Right lobe of liver (tissue), 6 donors: ENCODE measurements around the gene MICOS13. TPM values are rescaled to one million over a fixed set of nuclear protein-coding genes. Genes with fewer than 3 reads are reported as not detected.
A peak's percentile ranks its signal among the peaks of the same experiment; 100 is the strongest.

Experiments used
- ATAC-seq, 4 donors: fragments of 200-7000 bp; cut with Tn5 transposase; one replicate each; pipeline ENCODE4 v1.9.1; 2020; ENCODE audit warnings: mild to moderate bottlenecking in 4 of 4, moderate library complexity in 4 of 4
- DNase-seq, 3 donors: peaks; one replicate each; pipeline ENCODE4 v3.0.0-alpha.2; 2020
- H3K27ac ChIP-seq, 3 donors: fragments of 200-600 bp; one replicate each; pipeline ENCODE4 v1.8.0; 2022
- H3K27me3 ChIP-seq, 2 donors: fragments of 200-600 bp; one replicate each; pipeline ENCODE4 v1.8.0; 2022
- H3K36me3 ChIP-seq, 4 donors: fragments of 200-600 bp; sonication (generic) in 1 of 4; one replicate each; pipeline versions ENCODE4 v1.5.1 to v1.8.0; 2017 to 2022; ENCODE audit warnings: control low read depth in 1 of 4
- H3K4me1 ChIP-seq, 4 donors: fragments of 200-600 bp; sonication (generic) in 1 of 4; one replicate each; pipeline versions ENCODE4 v1.5.1 to v1.8.0; 2017 to 2022; ENCODE audit warnings: control low read depth in 1 of 4
- H3K4me3 ChIP-seq, 3 donors: fragments of 200-600 bp; one replicate each; pipeline ENCODE4 v1.8.0; 2022
- H3K9me3 ChIP-seq, 4 donors: fragments of 200-600 bp; sonication (generic) in 1 of 4; one replicate each; pipeline versions ENCODE4 v1.5.1 to v1.8.0; 2017 to 2022; ENCODE audit warnings: control low read depth in 1 of 4
- CTCF ChIP-seq, 4 donors: fragments of 200-600 bp in 3 of 4; fragments of 450-650 bp in 1 of 4; IDR thresholded peaks; one replicate each; pipeline versions ENCODE4 v1.5.1 to v1.8.0; 2016 to 2022; ENCODE audit warnings: antibody characterized with exemption in 4 of 4, mild to moderate bottlenecking in 2 of 4
- POLR2A ChIP-seq: fragments of 450-650 bp; IDR thresholded peaks from one replicate; pipeline ENCODE4 v1.6.1; 2017; ENCODE audit warnings: antibody characterized with exemption, mild to moderate bottlenecking
- WGBS: methylation state at CpG from one replicate; pipeline ENCODE4 v1.1.6; 2018; ENCODE audit warnings: low coverage, low lambda C conversion rate; ENCODE audit not compliant: insufficient coverage; ENCODE audit errors: missing lambda C conversion rate; 5-methylcytosine and 5-hydroxymethylcytosine counted together
- intact Hi-C, 2 donors: fragments of 100-400 bp; cut with DNase I; formaldehyde crosslinking; loops; one replicate each; pipeline versions ENCODE4 v1.11.2 to v1.14.1; 2022
- total RNA-seq, 6 experiments: library from RNA; depleted of rRNA in 2 of 6; stranded (reverse); fragments of >200 nt in 2 of 6; fragmentation: NEBNext Ultra II Directional in 3 of 6; extraction: Animal tissue kit (Norgen Biotek cat#: 25700) in 3 of 6; gene quantifications; one replicate each; pipeline versions ENCODE4 v1.1.0 to v1.2.4, GENCODE V29; 2016 to 2023
- donor health status: DM: no; HTN: yes; CAD: no.
- donor health status: DM: no; HTN: no; CAD: no.
- donor health status: DM: no; HTN: no; CAD: no.
- donor health status: DM: no; HTN: yes; CAD: no.
- donor health status: DM: no; HTN: yes; CAD: no.

The MICOS13 gene
- total RNA-seq, 6 experiments from 2014 or later: 24.2 to 54.3 (median 33.7) TPM

- Histone ChIP-seq H3K4me3 (no peak overlapping the region), H3K36me3 (peaks cover 27 to 92% (median 55%) of the 10 kb centered on the region in 4 donors), H3K4me1 (peaks cover 0 to 30% (median 7%) of the 10 kb centered on the region in 4 donors), H3K27ac (peak overlapping the region in 1 of 3 donors; percentile 74), H3K9me3 (no peaks in the 10 kb centered on the region), H3K27me3 (no peaks in the 10 kb centered on the region)
- no CpG with 5 or more reads among the region's 2 CpGs for WGBS
- intact Hi-C loops: no loop called here
- TF ChIP-seq POLR2A: no peak
- TF ChIP-seq CTCF (IDR thresholded peaks at IDR 0.05): no peak
- ATAC-seq (peak; percentile 4 to 63 (median 48)), DNase-seq (peak in 2 of 3 donors; percentile 42 to 64)
Measured at GRCh38 chr19:5664515-5664914, 15.8 kb downstream of the MICOS13 start.

- Histone ChIP-seq H3K27ac (peak overlapping the region in 1 of 3 donors; percentile 74), H3K27me3 (no peaks in the 10 kb centered on the region), H3K4me3 (no peak overlapping the region), H3K9me3 (no peaks in the 10 kb centered on the region), H3K36me3 (peaks cover 27 to 91% (median 54%) of the 10 kb centered on the region in 4 donors), H3K4me1 (peaks cover 0 to 30% (median 7%) of the 10 kb centered on the region in 4 donors)
- ATAC-seq (no peak), DNase-seq (peak in 1 of 3 donors; percentile 52)
- TF ChIP-seq POLR2A (no peak), CTCF (IDR thresholded peaks at IDR 0.05) (no peak)
- 92% methylated on average over 5 of the region's 17 CpGs for WGBS
- intact Hi-C loops: no loop called here
Measured at GRCh38 chr19:5663904-5664303, 16.4 kb downstream of the MICOS13 start.

- Histone ChIP-seq H3K36me3 (peaks cover 21 to 92% (median 47%) of the 10 kb centered on the region in 4 donors), H3K4me1 (peaks cover 0 to 28% (median 7%) of the 10 kb centered on the region in 4 donors), H3K9me3 (no peaks in the 10 kb centered on the region), H3K27ac (no peak overlapping the region), H3K27me3 (no peaks in the 10 kb centered on the region), H3K4me3 (no peak overlapping the region)
- DNase-seq: peak in 1 of 3 donors; percentile 50
- intact Hi-C loops: no loop called here
- TF ChIP-seq POLR2A (no peak), CTCF (IDR thresholded peaks at IDR 0.05) (no peak)
- no peak for ATAC-seq
- WGBS: 94% methylated on average over 9 of the region's 42 CpGs
Measured at GRCh38 chr19:5661483-5661882, 18.8 kb downstream of the MICOS13 start.

GRCh38 chr19:5655412-5655811 lies 24.9 kb downstream of the MICOS13 start:
- Histone ChIP-seq H3K4me1 (no peaks in the 10 kb centered on the region), H3K9me3 (no peaks in the 10 kb centered on the region), H3K27me3 (no peaks in the 10 kb centered on the region), H3K27ac (no peak overlapping the region), H3K4me3 (no peak overlapping the region), H3K36me3 (peaks cover 3 to 96% (median 52%) of the 10 kb centered on the region in 4 donors)
- DNase-seq: no peak
- no peak for ATAC-seq
- WGBS: 97% methylated on average over 5 of the region's 5 CpGs
- intact Hi-C loops: no loop called here
- TF ChIP-seq CTCF (IDR thresholded peaks at IDR 0.05): no peak
- no peak for TF ChIP-seq POLR2A

- H3K27me3 ChIP-seq: no peaks in the 10 kb centered on the region
- H3K9me3 ChIP-seq: no peaks in the 10 kb centered on the region
- ATAC-seq (no peak), DNase-seq (no peak)
- 84% methylated on average over 5 of the region's 5 CpGs for WGBS
- peaks cover 8 to 98% (median 53%) of the 10 kb centered on the region in 4 donors for H3K36me3 ChIP-seq
- no peaks in the 10 kb centered on the region for H3K4me1 ChIP-seq
- H3K27ac ChIP-seq: no peak overlapping the region
- H3K4me3 ChIP-seq: no peak overlapping the region
- TF ChIP-seq POLR2A (no peak), CTCF (IDR thresholded peaks at IDR 0.05) (no peak)
- intact Hi-C loops: no loop called here
Measured at GRCh38 chr19:5654931-5655330, 25.4 kb downstream of the MICOS13 start.
